22Rv1 (cell line): ENCODE results near the gene ATP13A4.

Experiments
- H3K27ac ChIP-seq: fragments of 450-650 bp; 2 replicates; pipeline ENCODE4 v1.5.1; 2017
- ZFX ChIP-seq: fragments of 450-650 bp; IDR thresholded peaks from 2 replicates; pipeline ENCODE4 v1.6.1; 2017; ENCODE audit warnings: antibody characterized with exemption, borderline replicate concordance
- TF ChIP-seq, protein P1 (sequence below): fragments of 450-650 bp; IDR thresholded peaks from 2 replicates; pipeline ENCODE4 v1.5.1; 2017; ENCODE audit warnings: mild to moderate bottlenecking

ATP13A4 gene

DNA sequence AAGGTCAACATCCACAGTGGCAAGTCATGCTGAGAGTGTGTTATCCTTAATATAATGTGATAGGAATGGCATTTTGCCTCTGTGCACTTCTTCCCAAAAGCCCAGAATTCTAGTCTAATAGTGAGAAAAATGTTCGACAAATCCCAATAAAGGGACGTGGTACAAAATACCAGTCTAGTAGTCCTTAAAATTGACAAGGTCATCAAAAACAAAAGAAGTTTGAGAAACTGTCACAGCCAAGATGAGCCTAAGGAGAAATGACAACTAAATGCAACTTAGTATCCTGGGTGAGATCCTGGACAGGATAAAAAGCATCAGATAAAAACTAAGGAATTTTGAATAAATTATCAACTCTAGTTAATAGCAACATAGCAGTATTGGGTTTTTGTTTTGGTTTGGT, 14.4 kb upstream of the ATP13A4 start:
- no peak for TF ChIP-seq ZFX
- TF ChIP-seq, protein P1, sequence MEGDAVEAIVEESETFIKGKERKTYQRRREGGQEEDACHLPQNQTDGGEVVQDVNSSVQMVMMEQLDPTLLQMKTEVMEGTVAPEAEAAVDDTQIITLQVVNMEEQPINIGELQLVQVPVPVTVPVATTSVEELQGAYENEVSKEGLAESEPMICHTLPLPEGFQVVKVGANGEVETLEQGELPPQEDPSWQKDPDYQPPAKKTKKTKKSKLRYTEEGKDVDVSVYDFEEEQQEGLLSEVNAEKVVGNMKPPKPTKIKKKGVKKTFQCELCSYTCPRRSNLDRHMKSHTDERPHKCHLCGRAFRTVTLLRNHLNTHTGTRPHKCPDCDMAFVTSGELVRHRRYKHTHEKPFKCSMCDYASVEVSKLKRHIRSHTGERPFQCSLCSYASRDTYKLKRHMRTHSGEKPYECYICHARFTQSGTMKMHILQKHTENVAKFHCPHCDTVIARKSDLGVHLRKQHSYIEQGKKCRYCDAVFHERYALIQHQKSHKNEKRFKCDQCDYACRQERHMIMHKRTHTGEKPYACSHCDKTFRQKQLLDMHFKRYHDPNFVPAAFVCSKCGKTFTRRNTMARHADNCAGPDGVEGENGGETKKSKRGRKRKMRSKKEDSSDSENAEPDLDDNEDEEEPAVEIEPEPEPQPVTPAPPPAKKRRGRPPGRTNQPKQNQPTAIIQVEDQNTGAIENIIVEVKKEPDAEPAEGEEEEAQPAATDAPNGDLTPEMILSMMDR: no peak
- H3K27ac ChIP-seq: no peak overlapping the region

DNA sequence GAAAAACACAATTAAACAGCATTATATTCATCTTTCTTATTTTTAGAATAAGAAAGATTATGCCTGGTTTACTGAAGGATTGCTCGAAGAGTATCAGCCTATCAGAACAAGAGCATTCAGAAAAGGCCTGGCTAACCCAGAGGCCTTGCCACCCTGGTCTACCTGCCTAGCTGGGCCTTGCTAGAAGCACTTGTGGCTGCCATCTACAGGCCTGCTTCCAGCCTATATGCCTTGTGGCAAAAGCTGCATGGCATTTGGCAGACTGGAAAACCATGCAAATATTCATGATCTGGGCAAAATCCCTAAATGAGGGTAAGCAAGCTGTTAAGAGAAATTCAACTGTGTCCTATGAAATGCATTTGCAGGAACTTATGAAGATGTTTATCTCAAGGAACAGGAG, 9.3 kb upstream of the ATP13A4 start:
- TF ChIP-seq ZFX: no peak
- TF ChIP-seq, protein P1: peak; percentile 38
- H3K27ac ChIP-seq: no peak overlapping the region

DNA sequence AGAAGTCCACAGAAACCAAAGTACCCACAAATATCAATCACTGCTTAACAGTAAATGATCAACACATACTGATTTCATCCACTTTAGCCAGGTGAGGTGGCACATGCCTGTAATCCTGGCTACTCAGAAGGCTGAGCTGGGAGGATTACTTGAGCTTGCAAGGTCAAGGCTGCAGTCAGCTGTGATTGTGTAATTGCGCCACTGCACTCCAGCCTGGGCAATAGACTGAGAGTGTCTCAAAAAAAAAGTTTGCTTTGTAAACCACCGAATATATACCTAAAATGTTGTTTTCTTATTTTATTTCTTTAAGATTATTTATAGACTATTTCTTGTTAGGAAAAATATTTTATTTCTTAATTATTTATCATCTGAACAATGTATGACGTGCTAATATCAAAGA, 8.7 kb upstream of the ATP13A4 start:
- H3K27ac ChIP-seq: no peak overlapping the region
- no peak for TF ChIP-seq ZFX
- TF ChIP-seq, protein P1: no peak

DNA sequence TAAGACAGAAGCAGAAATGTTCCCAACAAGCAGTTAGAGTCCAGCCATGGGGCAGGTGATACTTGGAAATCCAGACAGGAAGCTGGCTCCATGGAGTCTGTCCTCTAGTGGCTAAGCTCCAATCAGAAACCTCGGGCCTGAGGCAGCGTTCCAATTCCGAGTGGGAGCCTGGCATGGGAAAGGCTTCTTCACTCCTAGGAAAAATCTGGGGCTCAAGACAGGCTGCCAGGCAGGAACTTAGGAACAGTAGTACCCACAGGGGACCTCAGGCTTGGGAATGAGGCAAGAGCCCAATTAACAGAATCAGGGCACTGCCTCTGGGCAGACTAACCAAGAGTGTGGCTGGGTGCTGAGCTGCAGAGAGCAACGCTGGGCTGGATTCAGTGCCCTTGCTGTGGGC, 6.2 kb upstream of the ATP13A4 start:
- no peak overlapping the region for H3K27ac ChIP-seq
- TF ChIP-seq, protein P1: no peak
- TF ChIP-seq ZFX: no peak

DNA sequence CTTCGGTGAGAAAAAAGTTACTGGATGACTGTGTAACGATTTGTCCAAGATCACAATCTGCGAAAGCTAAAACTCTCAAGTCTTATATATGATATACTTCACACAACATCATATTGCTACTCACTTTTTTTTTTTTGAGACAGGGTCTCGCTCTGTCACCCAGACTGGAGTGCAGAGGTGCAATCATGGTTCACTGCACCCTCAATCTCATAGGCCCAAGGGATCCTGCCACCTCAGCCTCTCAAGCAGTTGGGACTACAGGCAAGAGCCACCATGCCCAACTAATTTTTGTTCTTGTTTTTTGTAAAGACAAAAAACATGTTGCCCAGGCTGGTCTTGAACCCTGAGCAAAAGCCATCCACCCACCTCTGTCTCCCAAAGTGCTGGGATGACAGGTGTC, 5.4 kb upstream of the ATP13A4 start:
- no peak for TF ChIP-seq ZFX
- TF ChIP-seq, protein P1: no peak
- no peak overlapping the region for H3K27ac ChIP-seq

DNA sequence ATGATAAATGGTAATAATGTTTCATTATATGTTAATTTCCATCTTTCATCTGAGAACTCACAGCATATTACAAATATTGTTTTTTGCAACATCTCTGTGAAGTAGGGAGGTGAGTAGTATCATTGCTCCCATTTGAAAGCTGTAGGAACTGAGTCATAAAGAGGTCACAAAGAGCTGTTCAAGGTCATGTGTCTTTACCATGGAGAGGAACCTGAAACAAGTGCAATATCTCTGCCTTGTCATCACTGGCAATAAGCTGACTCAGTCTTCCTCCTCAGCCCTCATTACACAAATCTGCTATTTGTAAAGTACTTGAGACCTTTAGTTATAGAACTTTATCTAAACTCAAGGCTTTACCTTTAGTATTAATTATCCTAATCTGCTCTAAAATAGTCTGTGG, 4.4 kb upstream of the ATP13A4 start:
- no peak for TF ChIP-seq ZFX
- TF ChIP-seq, protein P1: no peak
- H3K27ac ChIP-seq: no peak overlapping the region

DNA sequence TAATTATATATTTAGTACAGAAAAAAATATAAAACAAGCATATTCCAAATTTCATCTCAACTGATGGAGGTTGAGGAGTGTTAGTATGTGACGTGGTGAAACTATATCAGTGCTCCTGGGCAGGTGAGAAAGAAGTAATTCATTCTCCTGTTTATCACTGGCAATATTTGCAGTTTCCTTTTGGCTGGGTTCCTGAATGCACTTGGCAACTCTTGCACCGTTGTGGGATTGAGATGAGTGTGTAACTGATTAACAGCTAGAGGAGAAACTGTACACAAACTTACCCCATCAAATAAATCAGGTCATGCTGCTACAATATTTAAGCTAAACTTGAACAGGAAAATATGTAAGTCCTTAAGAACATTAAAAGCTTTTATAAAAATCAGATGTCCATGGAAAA, 2.1 kb upstream of the ATP13A4 start:
- no peak for TF ChIP-seq ZFX
- TF ChIP-seq, protein P1: no peak
- no peak overlapping the region for H3K27ac ChIP-seq
